CD4-positive, alpha-beta T cell treated with Interleukin-4 for 4 hours (primary cell): Measurements from ENCODE around the gene GRIK1.

Experiments used
- DNase-seq: peaks from one replicate; pipeline ENCODE4 v3.0.0-alpha.2; 2020

Gene GRIK1

DNA sequence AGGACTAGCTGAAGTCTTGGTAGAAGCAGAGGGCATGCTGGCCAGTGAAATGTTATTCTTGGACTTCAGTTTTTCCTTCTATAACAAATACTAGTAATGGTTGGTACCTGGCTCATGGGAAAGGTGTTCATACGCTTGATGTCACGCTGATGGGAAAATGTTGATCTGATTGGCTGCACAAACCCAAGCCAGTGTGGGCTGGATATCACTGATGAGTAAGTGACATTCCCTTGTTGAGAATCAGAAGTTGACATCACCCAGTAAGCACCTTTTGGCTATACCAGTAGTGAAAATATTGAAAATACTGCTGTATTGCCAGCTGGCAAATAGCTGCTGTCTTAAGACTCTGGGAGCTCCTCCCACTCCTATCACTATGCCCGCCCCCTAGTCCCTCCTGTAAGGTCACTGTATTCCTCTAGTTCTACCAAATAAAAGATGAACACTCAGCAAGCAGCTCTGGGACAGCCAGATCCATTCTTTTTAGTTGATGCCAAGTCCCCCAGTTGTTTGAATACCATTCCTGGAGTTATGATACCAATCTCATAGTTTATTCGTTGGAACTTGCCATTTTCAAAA is 168.2 kb downstream of the GRIK1 start:
- DNase-seq = no peak

- no peak for DNase-seq
Measured at GRCh38 chr21:29763674-29764073, 176.1 kb downstream of the GRIK1 start.

DNA sequence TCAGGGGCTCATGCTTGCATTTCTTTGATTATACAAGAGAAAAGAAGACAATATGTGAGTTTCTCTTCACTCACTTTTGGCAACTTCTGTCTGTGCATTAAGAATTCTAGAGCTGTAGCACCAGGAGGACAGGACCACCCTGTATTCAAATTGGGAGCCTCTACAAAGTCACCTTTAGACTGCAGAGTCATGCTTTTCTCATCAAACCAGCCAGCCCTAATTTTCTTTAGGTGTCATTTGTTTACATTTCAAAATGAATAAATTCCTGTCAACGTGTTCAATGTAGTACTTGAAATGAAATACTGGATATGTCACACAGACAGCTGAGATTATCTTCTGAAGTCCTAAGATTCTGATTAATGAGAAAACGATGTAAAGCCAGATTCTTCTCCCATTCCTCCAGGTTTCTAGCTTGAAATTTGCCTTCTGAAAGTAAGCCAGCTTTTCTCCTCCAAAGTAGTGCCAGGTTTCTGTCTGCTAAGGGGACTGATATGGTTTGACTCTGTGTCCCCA is 177.2 kb downstream of the GRIK1 start:
- DNase-seq = no peak

DNA sequence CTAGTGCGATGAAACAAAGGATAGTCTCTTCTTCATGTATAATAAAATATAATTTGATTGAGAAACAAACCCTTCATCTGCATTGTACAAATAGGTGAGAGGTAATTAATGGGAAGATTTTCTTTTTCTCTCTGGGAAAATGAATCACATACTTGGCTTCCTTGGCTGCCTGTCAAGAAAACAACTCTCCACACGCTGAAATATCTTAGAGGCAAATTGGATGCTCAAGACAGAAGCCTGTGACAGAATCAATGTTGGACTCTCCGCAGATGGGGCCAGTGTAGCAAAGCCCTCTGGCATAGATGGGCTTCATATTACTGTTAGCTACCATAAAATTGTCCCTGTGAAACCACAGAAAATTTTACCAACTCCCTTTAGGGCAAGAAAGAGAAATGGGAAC is 186.6 kb downstream of the GRIK1 start:
- no peak for DNase-seq

DNA sequence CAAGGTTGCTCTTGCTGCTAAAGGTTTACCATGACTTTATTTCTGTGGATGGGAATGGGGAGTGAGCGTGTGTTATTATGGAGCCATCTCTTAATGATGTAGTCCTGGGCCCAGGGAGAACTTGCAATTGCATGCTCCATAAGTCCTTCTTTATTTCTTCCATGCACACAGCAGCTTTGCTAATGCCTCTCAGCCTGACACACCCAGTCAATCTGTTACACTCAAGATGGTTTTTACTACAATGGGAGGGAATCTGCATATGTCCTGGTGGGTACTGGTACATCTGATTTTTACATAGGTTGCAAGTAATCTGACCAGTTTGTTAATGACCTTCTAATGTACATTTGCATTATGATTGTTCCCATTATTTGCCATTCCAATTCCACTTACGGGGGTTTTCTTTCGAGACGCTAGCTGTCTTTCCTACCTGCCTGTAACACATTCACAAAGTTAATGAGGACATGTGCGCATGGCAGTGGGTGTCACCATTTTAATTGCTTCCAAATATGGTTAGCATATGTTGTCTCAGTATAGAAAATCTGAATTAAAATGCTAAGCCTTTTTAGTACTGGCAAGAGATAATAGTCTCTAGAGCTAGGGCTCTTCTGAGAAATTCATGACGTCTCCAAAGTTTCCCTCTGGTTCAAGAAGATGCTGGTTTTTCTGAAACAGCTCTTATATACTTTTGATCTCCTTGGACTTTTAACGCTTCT is 188.2 kb downstream of the GRIK1 start:
- DNase-seq = no peak

DNA sequence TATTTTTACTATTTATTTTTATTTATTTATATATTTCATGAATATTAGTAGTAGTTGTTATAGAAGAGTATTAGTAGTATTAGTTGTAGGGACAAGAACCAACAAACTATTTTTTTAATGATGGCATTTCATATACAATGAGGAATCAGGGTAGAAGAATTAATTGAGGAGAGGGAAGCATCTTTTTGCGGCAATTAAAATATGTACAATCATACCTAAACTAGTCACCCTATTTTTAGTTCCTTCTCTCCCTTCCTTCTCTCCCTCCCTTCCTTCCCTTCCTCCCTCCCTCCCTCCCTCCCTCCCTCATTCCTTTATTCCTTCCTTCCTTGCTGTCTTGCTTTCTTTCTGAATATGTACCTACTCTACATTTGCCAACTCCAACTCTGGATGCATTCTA is 189.8 kb downstream of the GRIK1 start:
- DNase-seq = no peak

DNA sequence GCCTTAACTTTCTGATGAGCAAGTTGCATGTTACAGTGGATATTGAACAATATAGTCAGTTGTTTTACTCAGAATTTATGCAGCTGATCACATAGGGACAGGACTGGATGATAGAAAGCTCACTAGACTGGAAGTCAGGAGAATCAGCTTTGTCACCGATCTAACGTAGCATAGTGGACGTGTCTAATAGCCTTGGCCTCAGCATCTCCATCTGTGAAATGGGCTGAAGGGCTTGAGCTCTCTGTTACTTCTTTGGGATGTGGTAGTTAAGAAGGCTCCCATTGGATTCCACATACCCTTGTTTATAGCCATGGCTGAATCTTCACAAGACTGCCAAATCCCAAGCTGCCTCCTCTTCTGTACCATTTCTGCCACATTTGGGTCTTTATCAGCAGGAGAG is 190.6 kb downstream of the GRIK1 start:
- no peak for DNase-seq

- DNase-seq = no peak
Measured at GRCh38 chr21:29748391-29749167, 191.2 kb downstream of the GRIK1 start.

DNA sequence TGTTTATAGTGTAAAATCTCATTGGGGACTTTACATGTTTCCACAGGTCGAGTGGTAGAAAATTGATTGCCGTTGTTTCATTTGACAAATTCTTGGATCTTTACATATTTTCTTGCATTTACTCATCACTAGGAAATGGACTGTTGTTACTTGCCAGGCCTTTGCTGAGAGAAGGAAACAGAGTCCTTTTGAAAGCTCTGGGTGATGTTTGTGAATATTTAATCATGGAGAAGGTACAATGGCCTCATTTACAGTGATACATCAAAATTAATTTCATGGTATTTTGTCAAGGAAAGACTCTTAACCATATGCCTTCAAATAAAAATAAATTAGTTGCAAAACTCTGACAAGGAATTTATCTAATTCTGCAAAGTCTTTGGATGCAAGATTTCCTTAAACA is 198.0 kb downstream of the GRIK1 start:
- no peak for DNase-seq

DNA sequence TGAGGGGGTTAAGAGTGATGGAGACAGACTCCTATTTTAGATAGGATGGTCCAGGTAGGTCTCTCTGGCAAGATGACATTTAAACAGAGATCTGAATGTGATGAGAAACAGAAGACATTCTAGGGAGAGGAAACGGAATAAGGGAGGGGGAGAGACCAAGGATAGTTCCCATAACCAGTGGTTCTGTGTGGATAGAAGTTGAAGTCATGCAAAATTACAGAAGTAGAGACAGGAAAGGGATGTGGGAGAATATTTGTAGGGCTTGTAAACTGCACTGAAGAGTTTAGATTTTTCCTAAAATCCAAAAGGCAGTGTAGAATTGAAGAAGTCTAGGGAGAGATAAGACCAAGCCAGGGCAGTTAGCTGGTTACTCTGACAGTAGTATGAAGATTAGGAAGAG is 200.6 kb downstream of the GRIK1 start:
- DNase-seq = no peak

DNA sequence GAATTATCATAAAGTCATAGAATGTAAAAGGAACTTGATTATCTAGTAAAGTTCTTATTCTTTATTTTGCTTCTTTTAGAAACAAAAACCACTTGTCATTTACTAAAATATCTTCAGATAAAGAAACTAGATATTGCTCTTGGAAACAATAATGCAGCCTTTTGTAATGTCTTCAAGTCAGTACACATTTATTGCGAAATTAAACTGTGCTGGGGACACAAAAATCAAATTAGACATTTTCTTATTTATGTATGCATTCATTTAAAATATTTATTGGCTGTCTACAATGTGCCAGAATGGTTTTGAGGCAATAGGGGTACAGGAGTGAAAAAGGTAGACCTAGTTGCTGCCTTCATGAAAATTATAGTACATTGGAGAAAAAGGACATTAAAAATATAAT is 201.1 kb downstream of the GRIK1 start:
- DNase-seq = no peak

DNA sequence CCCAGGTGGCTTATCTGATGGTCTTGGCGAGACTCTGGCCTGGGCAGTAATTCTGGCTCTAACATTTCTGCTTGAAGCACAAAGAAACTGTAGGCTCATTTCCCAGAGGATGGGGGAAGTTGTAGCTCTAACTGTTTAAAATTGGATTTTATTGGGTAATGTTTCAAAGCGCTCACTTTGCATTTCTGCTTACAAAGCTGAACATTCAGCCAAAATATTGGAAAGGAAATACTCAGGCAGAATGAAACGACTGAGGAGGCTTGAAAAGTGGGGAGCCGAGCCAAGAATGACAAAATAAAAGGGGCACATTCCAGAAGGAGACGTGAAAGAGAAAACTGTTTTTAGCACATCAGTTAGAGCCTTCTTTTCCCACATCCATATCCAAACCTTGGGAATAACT is 202.6 kb downstream of the GRIK1 start:
- no peak for DNase-seq

GRCh38 chr21:29730281-29730680 is 209.5 kb downstream of the GRIK1 start:
- DNase-seq = no peak

GRCh38 chr21:29726044-29726443 is 213.8 kb downstream of the GRIK1 start:
- no peak for DNase-seq

DNA sequence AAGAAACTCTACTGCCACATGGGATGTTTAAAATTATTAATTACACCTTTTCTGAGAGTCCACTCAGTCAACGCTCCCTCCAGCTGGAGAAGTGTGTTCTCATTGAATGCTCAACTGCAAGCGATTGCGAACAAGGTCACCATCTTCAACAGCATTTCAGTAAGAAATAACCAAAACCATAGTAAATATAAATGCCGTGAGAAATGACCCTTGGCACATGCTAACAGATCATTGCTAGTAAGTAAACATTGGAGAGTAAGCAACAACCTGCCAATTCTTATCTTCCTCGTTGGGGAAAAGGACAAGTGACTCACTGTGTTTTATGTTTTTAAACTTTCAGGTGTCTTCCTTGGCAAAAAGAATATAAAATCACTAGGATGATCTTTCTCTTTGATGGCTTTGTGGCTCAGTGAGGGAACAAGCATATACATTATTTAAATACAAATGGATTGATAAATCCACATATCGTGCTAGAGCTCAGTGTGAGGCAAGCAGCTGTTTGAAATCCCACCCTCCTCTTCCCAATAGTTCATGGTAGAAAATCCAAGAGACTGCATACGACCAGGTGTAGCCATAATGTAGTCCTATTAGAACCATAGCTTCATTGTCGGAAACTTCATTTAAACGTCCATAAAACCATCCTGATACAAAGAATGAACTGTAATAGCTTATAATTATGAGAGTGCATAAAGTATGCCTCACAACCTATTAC is 214.6 kb downstream of the GRIK1 start:
- no peak for DNase-seq

DNA sequence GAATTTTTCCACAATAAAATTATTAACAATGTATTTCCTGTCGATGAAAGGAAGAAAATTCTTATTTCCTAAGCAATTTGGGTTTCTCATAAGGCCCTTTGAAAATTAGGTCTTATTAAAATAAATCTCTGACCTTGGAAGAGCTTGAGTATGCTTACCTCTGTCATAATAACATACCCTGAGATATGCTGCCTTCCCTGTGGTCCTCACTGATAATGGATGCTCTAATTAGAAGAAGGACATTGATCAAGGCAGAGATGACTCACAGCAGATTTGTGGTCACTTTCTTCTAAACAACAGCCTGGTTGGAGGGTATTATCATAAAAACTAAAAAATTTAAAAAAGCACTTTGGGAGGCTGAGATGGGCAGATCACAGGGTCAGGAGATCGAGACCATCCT is 217.8 kb downstream of the GRIK1 start:
- no peak for DNase-seq

DNA sequence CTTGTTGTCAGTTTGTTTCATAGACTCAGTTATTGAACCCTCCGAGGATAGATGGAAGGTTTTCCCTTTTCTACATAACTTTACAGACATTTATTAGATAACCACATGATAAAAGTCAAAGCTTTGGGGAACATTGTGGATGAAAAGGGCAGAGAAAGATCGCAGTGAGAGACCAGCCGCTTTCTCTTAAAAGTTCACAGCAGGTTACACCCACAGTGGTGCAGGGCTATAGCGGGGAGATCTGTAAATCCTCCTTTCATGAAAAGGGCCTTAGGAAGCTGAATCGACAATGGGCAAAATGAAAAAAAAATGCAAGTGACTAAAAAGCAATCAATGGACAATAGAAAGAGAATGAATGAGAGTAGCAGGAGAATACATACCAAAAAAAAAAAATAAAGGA is 218.6 kb downstream of the GRIK1 start:
- no peak for DNase-seq

- DNase-seq = no peak
Measured at GRCh38 chr21:29719521-29719920, 220.3 kb downstream of the GRIK1 start.

DNA sequence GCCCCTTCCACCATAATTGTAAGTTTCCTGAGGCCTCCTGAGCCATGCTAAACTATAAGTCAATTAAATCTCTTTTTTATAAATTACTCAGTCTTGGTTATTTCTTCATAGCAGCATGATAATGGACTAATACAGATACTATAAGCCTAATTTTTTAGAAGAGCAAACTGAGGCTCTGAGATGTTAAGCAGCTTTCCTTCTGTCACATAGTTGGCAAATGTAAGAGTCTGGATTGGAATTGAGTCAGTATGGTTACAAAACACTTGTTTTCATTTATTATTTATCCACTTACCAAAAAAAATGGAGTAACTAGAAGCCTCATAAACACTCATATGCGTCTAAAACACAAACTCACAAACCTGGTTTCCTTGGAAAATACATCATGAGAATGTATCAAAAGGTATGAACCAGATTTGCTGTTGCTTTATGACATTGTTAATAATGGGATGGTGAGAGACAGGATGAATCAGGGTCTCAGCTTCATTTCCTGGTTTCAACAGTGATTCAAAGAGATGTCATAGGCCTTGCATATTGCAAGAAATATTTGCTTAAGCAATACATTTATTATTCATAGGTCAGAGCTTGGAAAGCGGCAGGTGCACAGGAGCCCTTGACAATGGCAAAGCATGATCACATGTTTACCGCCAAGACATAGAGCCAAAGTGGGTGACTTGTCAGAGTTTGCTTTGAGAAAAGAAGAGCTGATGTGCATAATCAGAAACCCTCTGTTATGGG is 221.5 kb downstream of the GRIK1 start:
- DNase-seq = no peak

- no peak for DNase-seq
Measured at GRCh38 chr21:29717659-29718058, 222.1 kb downstream of the GRIK1 start.

GRCh38 chr21:29716753-29717152 is 223.0 kb downstream of the GRIK1 start:
- DNase-seq = no peak

- DNase-seq = no peak
Measured at GRCh38 chr21:29715089-29715488, 224.7 kb downstream of the GRIK1 start.

GRCh38 chr21:29712818-29713217 is 227.0 kb downstream of the GRIK1 start:
- DNase-seq = no peak
